HG03159 (cell line): ENCODE results near the gene DCAF17.
"Not testable (repeated sequence)": the region's sequence is repeated elsewhere in the genome, so short reads cannot be mapped to it uniquely, and the experiment has no call there.

Source experiments
- ATAC-seq: cut with Tn5 transposase; IDR thresholded peaks from one replicate; pipeline ENCODE4 v1.9.1; 2021; ENCODE audit warnings: mild to moderate bottlenecking, moderate library complexity; ENCODE audit not compliant: unreplicated experiment

The DCAF17 gene

DNA sequence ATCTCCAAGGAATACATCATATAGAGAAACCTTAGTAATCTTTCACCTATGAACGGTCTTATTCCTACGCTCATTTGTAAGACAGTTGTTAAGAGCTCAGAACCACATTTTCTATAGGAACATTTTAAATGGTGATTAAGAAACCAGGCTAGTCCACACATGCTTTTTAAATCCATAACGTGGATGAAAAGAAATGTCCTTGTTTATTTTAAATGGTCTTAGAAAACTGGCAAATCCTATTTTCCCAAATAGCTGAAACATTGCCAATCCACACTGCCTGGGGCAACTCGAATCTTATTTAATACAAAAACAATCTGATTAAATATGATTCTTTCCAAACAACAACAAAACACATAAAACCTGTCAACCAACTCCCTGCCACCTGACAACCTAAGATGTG, 23.9 kb upstream of the DCAF17 start:
- ATAC-seq = no peak

DNA sequence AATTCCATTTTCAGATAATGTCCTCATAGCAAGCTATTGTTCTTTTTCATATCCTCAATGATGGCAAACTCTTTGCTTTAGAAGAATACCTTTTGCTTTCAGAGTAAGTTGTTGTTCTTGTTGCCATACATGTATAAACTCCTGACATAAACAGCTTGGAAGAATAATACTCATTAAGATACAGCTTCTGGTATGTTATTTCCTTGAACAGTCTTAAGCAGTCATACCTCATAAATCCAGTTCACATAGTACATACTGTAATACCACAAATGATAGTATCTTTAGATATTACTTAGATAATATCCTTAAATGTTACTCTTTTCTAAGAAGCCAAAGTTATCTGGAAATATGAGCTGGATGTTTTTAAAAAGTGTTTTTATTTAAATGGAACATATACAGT, 23.4 kb upstream of the DCAF17 start:
- no peak for ATAC-seq

DNA sequence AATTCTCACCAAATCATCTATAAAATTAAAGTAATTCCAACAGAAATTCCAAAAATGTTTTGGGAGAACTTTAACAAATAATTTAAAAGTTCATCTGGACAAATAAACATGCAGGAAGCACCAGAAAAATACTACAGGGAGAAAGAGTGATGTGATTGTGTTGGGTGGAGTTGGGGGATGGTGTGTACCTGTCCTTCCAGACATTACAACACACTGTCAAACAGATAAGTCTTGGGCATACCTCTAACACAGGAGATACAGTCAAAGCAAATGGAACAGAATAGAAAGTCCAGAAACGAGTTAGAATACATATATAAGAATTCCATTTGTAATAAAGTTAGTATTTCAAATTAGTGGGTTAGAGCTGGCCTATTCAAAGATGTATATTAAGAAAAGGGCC, 22.8 kb upstream of the DCAF17 start:
- ATAC-seq = no peak

DNA sequence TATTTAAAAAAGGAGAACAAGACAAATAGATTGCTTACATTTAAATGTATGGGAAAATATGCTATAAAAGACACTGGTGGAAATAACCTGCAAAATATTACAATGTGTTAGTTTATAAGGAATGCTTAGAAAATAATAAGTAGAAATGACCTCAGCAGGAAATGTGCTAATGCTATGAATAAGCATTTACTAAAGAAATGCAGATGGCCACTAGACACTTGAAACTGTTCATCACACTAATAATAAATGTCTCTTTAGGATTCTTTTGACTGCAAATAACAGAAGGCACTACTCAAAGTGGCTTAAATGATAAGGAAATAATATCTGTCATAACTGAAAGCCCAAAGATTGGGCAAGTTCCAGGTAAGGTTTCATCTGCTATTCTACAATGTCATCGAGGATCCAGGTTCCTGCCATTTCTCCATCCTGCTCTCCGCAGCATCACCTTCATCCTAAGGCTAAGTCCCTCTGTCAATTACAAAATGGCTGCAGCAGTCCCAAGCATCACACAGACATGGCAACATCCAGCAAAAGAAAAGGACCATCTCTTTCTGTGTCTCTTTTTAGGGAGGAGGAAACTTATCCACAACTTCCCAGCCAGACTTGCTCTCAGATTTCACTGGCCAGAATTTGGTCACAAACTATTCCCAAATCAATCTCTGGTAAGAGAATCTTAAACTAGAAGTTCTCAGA, 22.1 kb upstream of the DCAF17 start:
- no peak for ATAC-seq

DNA sequence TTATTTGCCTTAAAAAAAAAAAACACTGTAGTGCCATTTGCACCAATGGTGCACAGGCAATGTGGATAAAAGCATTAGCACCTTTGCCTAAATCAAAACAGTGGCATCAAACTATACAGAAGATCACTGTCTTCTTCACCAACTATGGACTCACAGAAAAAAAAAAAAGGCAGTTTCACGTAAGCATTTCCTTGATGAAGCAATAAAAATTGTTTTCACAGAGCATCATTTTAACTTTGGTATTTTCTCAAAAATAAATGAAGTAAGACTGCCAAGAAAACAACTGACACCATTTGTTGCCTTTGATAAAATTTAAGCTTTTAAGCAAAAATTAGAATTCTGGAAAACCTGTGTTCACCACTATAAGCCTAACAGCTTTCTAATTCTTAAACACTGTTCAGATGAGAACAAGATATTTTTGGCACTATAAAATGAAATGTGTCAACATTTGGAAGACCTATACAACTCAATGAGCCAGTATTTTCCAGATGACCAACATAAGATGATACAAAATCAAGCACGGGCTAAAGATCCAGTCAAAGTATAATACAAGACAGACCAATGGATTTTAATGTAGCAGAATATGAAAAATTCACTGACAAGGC, 21.4 kb upstream of the DCAF17 start:
- no peak for ATAC-seq

DNA sequence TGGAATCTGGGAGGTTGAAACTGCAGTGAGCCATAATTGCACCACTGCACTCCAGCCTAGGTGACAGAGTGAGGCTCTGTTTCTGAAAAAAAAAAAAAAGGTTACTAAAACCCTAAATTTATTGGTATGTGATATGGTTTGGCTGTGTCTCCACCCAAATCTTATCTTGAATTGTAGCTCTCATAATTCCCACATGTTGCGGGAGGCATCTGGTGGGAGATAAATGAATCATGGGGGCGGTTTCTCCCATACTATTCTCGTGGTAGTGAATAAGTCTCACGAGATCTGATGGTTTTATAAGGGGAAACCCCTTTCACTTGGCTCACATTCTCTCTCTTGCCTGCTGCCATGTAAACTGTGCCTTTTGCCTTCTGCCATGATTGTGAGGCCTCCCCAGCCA, 19.4 kb upstream of the DCAF17 start:
- ATAC-seq = not testable (repeated sequence)

DNA sequence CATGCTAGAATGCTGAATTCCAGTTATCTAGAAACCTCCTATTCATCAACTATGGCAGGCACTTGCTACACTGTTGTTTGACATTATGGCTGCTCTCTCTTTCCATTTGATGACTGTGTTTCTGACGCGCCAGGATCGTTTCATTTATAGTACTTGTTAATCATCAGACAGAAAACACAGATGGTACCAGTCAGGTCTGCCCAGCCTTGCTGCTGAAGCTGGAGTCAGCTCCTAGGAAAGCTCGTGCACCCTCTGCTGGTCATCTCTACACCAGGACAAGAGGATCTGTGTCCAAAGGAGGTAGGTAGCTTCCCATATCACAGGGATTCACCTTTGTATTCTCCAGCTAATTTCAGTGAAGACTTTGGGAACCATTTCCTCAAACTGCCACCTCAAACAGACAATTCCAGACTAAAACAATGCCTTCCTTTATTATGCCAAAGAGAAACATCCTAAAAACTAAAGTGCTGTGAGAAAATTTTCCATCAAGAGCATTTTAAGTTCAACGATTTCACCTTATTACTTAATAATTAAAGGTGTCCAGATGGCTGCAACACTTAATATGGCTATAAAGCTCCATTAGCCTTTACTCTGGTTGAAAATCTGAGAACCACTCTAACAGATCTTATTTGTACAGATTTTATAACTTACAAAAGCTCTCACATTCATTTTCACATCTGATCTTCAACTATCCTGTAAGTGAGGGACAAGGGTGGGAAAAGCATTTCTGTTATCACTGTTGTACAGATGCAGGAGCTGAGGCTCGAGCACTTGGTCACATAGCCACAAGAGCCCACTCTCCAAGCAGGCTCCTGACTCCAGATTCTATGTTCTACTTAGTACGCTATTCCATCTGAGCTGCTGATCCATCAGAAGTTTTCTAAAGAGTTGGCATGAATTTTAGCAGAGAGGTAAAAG, 17.8 kb upstream of the DCAF17 start:
- peak; percentile 83 for ATAC-seq

DNA sequence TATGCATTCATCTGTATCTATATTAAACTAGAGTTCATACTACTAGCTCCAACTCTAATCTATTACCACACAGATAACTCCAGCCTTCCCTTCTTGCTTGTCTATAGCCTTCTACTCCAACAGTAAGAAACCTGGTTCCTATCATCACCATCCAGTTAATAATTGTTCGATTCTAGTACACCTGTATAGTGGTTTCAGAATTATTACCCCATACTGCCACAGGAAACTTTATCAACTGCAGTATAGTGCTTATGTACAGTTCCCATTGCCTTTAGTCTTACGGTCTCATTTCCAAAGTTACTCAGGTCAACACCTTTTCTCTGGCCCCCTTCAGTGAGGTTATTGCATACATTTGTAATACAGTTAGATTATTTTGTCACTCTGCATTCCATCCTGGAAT, 14.7 kb upstream of the DCAF17 start:
- no peak for ATAC-seq

DNA sequence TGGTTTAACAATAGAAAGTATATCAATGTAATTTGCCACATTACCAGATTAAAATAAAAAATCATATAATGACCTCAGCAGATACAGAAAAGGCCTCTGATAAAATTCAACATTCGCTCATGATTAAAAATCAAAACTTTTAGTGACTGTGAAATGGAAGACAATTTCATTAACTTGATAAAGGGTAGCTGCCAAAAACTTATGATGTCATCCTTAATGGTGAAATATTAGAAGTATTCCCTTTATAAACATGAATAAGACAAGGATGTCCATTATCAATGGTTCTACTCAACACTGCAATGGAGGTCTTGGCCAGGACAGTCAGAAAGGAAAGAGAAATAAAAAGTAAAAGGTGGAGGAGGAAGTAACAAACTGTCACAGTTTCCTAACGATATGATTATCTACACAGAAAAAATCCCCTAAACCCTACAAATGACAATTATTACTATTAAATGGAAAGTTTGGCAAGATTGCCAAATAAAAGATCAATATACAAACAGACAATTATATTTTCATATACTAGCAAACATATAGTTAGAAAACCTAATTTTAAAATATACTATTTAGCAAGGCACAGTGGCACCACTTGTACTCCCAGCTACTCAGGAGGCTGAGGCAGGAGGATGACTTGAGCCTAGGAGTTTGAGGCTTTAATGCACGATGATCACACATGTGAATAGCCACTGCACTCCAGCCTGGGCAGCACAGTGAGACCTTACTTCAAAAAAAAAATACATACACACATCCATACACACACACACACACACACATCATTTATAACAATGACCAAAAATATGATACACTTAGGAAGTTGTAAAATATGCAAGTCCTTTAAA, 13.1 kb upstream of the DCAF17 start:
- no peak for ATAC-seq

DNA sequence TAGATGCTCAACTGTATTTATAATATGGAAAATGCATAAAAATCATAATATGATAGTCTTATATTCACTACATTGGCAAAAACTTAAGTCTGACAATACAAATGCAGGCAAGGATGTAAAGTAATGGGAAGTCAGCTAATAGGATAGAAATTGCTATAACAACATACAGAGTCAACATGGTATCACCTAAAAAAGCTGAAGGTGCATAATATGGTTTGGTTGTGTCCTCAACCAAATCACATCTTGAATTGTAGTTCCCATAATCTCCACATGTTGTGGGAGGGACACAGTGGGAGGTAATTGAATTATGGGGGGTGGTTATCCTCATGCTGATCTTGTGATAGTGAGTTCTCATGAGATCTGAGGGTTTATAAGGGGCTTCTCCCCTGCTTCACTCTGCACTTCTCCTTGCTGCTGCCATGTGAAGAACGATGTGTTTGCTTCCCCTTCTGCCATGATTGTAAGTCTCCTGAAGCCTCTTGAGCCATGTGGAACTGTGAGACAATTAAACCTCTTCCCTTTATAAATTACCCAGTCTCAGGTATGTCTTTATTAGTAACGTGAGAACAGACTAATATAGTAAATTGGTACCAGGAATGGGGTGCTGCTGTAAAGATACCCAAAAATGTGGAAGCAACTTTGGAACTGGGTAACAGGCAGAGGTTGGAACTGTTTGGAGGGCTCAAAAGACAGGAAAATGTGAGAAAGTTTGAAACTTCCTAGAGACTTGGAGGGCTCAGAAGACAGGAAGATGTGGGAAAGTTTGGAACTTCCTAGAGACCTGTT, 11.1 kb upstream of the DCAF17 start:
- not testable (repeated sequence) for ATAC-seq

DNA sequence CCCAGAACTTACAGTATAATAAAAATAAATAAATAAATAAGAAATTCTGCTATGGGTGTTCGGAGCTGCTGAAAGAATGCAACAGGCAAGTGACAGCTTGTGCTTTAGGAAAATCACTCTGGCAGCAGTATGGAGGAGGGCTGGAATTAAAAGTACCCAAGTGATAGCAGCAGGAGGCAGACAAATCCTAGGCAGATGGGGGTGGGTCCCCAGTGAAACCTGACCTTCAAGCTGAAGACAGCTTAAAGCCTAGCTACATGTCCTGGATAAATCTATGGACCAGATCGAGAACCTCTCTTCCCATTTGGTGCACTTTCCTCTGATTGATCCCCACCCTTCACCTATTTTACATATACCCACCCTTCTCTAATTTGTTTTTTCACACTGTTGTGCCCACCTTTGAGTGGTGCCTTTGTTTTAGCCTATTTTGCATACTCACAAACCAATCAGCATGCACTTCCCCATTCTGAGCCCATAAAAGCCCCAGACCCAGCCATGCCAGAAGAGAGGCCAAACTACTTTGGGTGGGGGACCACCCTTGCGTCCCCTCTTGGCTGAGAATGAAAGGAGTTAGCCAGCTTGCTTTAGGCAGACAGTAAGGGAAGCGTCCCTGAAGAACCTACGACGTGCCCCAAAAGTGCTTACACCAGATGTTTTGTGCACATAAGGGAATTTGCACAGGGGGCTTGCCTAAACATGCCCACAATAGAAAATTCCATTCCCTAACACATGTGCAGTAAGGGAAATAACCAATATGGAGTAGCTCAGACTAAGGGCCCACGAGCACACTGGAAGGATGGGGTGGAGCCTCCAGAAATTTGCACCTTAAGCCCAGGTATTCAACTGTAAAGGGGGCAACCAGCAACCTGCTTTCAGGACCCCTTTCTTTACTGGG, 3.3 kb upstream of the DCAF17 start:
- no peak for ATAC-seq

DNA sequence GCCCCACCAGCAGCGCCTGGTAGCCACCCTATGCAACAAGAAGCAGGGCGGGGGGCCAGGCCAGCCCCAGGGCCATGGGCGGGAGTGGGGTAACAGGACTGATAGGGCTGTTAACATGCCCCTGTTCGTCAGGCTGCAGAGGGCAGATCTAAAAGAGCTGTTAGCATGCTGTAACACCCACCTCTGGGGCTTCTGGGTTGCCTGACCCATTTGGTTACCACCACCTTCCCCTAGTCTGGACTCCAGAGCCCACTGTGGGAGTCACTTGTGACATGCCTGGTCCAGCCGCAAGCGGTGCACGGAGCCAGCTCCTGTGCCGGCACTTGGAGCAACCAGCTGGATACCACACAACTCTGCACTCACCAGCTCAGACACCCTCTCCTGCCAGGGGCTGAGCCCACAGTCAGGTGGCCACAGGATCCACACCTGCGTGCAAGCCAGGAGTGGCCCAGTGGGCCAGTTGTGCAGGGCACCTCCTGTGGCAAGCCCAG, 2.3 kb upstream of the DCAF17 start:
- ATAC-seq = no peak

DNA sequence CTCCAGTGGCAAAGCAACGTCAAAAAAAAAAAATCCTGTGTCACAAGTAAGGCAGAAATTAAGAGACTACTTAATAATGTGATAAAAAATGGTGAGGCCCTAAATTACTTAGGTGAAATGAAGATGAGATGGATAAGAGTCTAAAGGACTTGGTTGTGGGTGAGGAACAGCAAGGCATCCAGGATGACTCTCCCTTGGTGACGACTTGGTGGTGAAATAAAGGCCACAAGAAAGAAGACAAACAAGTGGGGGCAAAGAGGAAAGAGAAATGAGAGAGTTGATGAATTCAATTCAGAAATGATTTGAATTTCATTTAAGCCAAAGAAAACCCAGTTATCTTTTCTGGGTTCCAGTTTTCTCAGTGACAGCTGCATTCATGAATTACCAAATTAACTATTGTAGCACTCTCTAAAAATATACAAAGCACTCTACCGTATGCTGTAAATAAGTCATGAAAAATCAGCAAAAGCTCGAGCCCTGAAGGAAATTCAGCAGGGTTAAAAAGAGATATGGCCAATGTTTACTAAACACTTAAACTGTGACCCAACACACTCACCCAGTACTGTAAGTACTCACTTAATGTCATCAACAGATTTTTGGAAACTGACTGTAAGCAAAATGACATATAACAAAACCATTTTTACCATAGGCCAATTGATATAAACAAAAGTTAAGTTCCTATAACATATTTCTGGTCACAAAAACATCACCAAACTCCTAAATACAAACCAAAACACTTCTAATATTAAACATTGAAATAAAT, 1.6 kb upstream of the DCAF17 start:
- no peak for ATAC-seq

DNA sequence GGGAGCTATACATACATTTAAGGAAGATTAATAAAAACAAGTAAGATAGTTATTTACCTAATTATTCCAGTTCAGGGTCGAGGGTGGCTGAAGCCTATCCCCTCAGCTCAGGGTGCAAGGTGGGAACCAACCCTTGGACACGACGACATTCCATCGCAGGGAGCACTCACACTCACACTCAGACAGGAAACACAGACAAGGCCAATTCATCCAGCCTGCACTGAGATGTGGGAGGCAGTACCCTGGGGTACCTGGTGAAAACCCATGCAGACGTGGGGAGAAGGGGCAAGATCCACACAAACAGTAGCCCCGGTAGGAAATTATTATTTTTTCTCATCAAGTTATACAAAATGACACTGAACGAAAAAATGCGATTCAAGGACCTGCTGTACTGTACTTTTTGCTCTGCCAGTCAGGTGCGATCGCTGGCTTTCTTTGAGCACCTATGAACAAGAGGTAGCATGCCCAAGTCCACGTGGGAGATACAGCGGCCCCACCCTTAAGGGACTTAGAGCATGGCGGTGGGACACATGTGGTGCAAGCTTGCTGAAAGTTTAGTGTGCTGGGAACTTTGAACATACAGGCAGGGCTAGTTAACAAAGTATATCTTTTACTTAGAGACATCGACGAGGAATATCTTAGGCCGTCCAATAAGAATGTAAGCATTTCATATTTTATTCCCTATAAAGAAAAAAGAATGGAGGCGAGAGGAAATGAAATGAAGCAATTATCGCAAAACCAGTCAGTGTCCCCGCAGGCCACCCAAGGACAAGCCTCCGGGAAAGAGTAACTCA, 860 bp upstream of the DCAF17 start:
- no peak for ATAC-seq

DNA sequence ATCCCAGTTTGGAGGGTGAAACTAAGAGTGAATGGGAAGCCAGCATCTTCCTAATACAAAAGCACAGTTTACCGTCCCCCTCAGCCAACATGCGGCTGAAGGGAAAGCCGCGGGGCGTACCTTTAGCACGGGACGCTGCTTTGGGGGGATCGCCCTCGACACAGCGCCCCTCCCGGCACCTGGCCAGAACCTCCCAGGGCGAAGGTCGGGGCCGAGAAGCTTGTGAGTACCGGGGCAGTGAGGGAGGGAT, 338 bp upstream of the DCAF17 start, which contains the start of gene METTL8:
METTL8 (minus strand) TSS at position 228 of the 250 bp plus-strand sequence. CDS start 41,805 bp downstream, outside the sequence.
- no peak for ATAC-seq

DNA sequence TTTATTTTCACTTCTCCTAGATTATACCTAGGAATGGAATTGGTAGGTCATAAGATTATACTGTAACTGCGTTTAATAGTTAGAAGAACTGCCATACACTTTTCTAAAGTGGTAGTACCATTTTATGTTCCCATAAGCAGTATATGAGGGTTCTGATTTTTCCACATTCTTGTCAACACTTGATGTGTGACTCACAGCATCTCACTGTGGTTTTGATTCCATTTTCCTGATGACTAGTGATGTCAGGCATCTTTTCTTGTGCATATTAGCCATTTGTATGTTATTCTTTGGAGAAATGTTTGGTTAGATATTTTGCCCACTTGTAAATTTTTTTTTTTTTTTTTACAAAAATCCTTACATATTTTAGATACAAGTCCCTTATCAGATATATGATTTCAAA, 2.3 kb downstream of the DCAF17 start:
- no peak for ATAC-seq

DNA sequence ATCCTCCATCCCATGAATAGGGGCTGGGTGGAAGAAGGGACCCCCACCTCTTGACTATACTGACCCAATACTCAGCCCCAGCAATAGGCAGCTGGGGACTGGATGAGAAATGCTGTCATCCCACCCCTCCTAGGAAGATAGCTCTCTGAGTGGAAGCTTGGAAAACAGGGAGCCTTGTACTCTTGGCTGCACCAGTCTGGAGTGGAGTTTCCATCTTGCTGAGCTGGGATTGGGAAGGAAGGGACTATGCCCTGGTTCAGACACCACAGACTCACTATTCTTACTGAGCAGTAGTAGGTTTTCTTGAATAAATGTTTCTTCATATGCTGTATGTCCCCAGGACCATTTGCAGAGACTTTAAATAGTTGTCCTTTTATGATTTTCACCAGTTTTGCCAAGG, 7.4 kb downstream of the DCAF17 start:
- no peak for ATAC-seq

DNA sequence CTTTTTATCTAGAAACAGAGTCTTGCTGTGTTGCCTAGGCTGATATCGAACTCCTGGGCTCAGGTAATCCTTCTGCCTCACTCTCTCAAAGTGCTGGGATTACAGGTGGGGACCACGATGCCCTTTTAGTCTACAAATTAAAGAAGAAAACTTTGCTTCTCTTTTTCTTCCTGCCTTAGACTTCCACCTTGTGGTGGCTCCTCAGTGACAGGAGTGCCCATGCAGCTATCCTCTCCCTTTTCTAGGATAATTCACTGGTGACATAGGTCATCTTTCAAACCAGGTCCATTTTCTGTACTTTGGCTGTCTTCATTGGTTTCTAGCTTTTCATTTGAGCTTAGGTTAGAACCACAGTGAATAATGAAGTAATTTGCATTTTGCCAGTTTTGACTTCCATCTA, 13.6 kb downstream of the DCAF17 start:
- no peak for ATAC-seq
